Cardiac fibroblast (primary cell): ENCODE measurements around the gene RCAN2.
A peak's percentile ranks its signal among the peaks of the same experiment; 100 is the strongest.

ENCODE experiments used
- DNase-seq, 2 donors: peaks; one replicate each; pipeline versions ENCODE4 v3.0.0 to v3.0.0-alpha.2; 2010; ENCODE audit warnings: low read depth in 2 of 2
- H3K4me3 ChIP-seq, 2 donors: replicated peaks in 1 of 2; 1 replicate in 1 of 2; 2 replicates in 1 of 2; pipeline ENCODE4 v1.5.1; 2011; ENCODE audit warnings: low read depth in 2 of 2, low read length in 2 of 2, mild to moderate bottlenecking in 2 of 2, moderate library complexity in 1 of 2
- CTCF ChIP-seq: IDR thresholded peaks from one replicate; pipeline ENCODE4 v1.5.1; 2011; ENCODE audit warnings: low read depth, mild to moderate bottlenecking, low read length, inconsistent platforms

The RCAN2 gene

DNA sequence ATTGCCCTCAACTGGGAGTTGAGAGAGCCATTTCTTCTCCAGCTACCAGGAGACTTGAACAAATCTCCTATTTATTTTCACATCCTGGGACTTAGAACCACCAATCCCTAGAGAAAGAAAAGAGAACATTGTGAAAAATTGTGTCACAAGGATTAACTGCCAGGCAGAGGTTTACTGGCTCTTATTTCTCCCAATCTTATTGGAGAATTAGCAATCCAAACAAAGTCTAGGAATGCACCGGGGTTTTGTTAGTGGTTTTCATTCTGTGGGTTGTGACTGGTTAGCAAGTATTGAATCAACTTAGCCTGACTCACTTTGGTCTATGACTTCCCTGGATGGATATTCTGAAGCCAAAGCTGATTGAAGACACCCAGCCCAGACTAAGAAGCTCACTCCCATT lies 299.3 kb downstream of the RCAN2 start:
- no peak for TF ChIP-seq CTCF
- H3K4me3 ChIP-seq = no peak overlapping the region
- peak; percentile 49 to 90 for DNase-seq

- no peak overlapping the region for H3K4me3 ChIP-seq
- no peak for TF ChIP-seq CTCF
- no peak for DNase-seq
Observed at GRCh38 chr6:46190889-46191288, 300.4 kb downstream of the RCAN2 start.

DNA sequence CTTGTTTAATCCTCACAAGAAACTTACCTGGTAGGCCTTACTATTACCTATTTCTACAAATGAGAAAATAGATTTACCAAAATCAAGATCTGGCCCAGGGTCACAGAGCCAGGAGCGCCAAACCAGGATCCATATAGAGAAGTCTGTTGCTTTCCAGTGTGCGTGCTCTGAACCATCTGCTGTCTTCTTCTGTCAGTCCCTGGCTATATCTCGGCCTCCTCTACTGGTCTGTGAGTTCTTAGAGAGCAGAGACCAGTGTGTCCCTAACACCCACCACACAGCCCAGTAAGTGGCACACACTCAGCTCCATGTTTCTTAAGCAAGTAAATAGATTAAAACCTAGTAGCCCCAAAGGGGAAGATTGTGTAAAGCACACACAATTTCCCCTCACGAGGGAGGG lies 301.5 kb downstream of the RCAN2 start:
- H3K4me3 ChIP-seq = no peak overlapping the region
- no peak for DNase-seq
- no peak for TF ChIP-seq CTCF

DNA sequence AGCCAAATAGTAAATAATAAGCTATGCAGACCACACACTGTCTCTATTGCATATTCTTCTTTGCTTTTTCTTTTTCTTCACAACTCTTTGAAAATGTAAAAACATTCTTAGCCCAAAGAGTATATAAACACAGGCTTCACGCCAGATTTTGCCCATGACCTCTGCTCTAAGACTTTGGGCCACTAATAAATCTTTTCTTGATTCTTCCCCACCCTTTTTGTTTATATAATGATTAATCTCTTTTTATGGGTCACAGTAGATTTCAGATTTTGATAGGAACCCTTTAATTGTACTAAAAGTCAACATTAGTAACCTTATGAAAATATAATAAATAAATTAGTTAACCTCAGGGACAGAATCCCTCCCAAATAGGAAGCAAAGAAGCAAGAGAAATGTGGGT lies 304.7 kb downstream of the RCAN2 start:
- no peak for TF ChIP-seq CTCF
- DNase-seq = no peak
- H3K4me3 ChIP-seq = no peak overlapping the region

GRCh38 chr6:46184114-46184513 lies 307.1 kb downstream of the RCAN2 start:
- no peak overlapping the region for H3K4me3 ChIP-seq
- peak; percentile 9 for TF ChIP-seq CTCF
- DNase-seq = peak; percentile 90 to 92

DNA sequence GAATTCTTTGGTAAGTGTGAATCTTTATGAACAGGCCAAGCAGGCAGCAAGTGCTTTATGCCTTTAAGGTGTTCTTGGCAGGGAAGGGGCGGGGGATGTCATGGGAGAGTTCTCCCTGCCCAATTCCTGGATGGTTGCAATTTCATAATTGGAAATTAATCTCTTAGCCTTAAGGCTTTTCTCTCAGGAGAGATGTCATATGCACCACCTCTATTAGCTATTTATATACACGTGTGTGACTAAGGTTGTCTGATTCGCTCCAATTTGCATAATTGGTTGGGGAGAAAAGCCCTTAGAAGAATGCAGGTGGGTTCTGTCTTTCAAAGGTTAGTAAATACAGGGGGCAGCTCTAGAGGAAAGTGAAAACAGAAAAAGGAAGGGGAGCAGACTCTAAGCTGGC lies 315.3 kb downstream of the RCAN2 start:
- no peak for DNase-seq
- H3K4me3 ChIP-seq = no peak overlapping the region
- no peak for TF ChIP-seq CTCF

DNA sequence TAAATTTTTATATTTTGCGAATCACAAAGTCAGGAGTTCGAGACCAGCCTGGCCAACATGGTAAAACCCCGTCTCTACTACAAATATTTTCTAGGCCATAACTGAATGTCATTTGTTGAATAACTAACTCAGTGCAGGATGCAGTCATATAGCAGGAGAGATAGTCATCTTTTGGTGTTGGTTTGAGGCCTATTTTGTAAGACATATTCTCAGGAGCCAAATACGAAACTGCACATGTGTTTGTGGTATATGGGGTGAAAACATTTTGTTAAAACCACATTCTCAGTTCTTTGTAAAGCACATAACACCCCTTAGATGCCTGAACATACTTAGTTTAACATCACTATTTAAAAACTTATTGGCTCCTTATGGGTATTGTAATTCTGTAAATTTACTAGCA lies 315.8 kb downstream of the RCAN2 start:
- no peak for TF ChIP-seq CTCF
- DNase-seq = no peak
- no peak overlapping the region for H3K4me3 ChIP-seq
